ENCODE data around the gene ADCY7. TPM values are rescaled to one million over a fixed set of nuclear protein-coding genes. Genes with fewer than 3 reads are reported as not detected.
"Not testable (repeated sequence)": the region's sequence is repeated elsewhere in the genome, so short reads cannot be mapped to it uniquely, and the experiment has no call there.

Gene ADCY7
- polyA plus RNA-seq, 4 donors: 6.0 to 7.8 (median 6.7) TPM

- no peak for DNase-seq (ENCODE audit: low read depth in 4 of 4, low spot score in 3 of 4)
Measured at GRCh38 chr16:50329446-50330189, 63.3 kb downstream of the ADCY7 start.

- no peak for DNase-seq (ENCODE audit: low read depth in 4 of 4, low spot score in 3 of 4)
Measured at GRCh38 chr16:50331570-50331969, 65.2 kb downstream of the ADCY7 start.

GRCh38 chr16:50332599-50332998 is 66.2 kb downstream of the ADCY7 start:
- DNase-seq (ENCODE audit: low read depth in 4 of 4, low spot score in 3 of 4): no peak

DNA sequence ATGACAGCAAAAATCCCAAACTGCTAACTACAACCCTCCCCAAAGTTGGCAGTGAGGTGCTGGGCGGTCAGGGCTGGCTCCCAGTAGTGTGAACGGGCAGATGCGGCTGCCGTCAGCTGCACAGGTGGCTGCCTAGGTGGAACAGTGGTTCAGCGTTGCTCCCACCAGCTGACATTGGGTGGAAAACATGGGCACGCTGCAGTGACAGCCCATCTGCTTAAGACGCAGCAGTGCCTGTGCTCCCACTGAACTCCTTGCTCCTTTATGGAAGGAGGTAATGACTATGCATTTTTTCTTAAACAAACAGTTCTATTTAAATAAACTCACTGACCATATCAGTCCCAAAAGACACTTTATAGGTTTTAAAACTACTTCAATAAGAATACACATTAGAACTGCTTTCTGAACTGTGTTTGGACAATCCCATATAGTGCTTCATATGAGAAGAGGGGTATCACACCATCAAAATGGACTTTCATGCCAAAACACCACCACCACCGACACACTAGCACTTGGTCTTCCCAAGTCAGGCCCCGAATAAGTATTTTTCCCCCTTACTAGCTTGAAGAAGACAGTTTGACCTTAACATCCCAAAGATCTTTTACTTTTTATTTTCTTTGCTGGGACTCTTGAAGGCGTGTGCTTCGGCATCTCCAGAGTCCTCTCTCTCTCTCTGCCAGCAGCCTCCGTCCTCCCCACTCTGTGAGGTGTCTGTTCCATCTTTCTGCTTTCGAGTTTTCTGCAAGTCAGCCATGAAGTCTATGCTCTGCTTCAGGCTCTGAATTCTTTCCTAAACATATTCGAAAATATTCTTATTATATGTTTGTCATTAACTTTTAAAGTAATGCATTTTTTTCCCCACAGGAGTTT is 68.0 kb downstream of the ADCY7 start:
- no peak for DNase-seq (ENCODE audit: low read depth in 4 of 4, low spot score in 3 of 4)

DNA sequence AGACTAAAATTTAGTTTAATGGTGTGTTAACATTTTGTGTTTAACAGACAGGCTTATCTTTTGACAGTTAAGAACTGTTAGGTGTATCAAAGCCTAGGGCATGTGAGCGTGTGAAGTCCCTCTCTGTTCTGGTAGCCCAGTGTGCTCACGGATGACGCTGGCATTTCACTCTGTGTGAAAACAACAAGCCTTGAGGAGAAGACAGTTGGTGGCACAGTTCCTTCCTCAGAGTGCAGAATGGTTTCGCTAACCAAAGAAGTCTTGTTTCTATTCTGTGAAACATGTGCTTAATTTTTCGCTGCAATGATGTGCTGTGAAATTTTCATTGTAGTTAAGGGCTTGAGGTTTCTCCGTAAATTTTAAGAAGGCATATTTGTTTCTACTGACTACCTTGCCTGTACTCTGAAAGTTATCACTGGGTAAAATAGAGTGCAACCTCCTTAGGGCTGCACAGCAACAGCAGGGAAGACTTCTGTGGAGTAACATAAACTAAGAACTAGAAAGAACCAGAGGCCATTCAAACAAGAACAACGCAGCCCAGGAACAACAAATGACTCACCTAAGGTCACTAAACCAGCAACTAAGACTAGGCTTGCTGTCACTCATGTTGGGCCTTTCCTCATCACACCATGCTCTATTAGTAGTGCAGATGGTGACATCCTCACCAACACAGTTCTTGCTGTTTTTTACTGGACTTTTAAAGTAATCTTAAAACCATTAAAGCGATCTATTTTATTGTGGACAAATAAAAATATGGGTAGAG is 69.0 kb downstream of the ADCY7 start:
- DNase-seq (ENCODE audit: low read depth in 4 of 4, low spot score in 3 of 4): no peak

GRCh38 chr16:50336884-50337283 is 70.5 kb downstream of the ADCY7 start:
- no peak for DNase-seq (ENCODE audit: low read depth in 4 of 4, low spot score in 3 of 4)

GRCh38 chr16:50338371-50339231 is 72.2 kb downstream of the ADCY7 start:
- DNase-seq (ENCODE audit: low read depth in 4 of 4, low spot score in 3 of 4): no peak

- no peak for DNase-seq (ENCODE audit: low read depth in 4 of 4, low spot score in 3 of 4)
Measured at GRCh38 chr16:50340578-50340977, 74.2 kb downstream of the ADCY7 start.

GRCh38 chr16:50343566-50343965 is 77.2 kb downstream of the ADCY7 start:
- DNase-seq (ENCODE audit: low read depth in 4 of 4, low spot score in 3 of 4): not testable (repeated sequence)

DNA sequence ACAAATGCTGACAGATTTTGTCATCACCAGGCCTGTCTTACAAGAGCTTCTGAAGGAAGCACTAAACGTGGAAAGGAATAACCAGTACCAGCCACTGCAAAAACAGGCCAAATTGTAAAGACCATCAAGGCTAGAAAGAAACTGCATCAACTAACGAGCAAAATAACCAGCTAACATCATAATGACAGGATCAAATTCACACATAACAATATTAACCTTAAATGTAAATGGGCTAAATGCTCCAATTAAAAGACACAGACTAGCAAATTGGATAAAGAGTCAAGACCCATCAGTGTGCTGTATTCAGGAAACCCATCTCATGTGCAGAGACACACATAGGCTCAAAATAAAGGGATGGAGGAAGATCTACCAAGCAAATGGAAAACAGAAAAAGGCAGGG is 78.9 kb downstream of the ADCY7 start:
- not testable (repeated sequence) for DNase-seq (ENCODE audit: low read depth in 4 of 4, low spot score in 3 of 4)

DNA sequence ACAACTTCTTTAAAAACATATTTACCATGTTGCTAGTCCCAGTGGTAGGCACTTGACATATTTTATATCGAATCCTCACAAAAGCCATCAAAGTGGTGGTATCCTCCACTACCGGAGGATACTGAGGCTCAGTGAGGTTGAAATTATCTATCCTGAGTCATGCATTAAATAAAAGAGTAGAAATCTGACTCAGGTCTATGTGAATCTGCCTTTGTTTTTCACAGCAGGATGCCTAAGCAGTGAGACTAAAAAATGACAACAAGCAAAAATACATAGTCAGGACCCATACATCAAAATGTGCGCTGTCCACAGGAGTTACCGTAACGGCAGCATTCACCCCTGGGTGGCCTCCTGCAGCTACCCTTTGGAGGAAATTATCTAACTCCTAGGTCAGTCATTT is 84.8 kb downstream of the ADCY7 start:
- no peak for DNase-seq (ENCODE audit: low read depth in 4 of 4, low spot score in 3 of 4)

DNA sequence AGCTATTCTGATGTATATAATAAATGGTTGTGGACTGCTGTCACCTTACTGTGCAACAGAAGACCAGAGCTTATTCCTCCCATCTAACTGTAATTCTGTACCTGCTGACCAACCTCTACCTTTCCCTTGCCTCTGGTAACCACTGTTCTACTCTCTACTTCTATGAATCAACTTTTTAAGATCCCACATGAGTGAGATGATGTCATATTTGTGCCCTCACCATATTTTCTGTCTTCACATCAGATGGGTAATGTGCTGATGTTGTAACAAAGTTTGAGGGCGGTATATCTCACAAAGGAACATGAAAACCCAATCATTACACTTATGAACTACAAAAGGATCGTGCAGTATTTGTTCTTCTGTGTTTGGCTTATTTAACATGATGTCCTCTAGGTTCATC is 85.6 kb downstream of the ADCY7 start:
- DNase-seq (ENCODE audit: low read depth in 4 of 4, low spot score in 3 of 4): no peak

GRCh38 chr16:50354082-50354481 is 87.7 kb downstream of the ADCY7 start:
- DNase-seq (ENCODE audit: low read depth in 4 of 4, low spot score in 3 of 4): no peak

GRCh38 chr16:50354629-50355456 is 88.5 kb downstream of the ADCY7 start:
- no peak for DNase-seq (ENCODE audit: low read depth in 4 of 4, low spot score in 3 of 4)

- DNase-seq (ENCODE audit: low read depth in 4 of 4, low spot score in 3 of 4): no peak
Measured at GRCh38 chr16:50359626-50360025, 93.3 kb downstream of the ADCY7 start.

- no peak for DNase-seq (ENCODE audit: low read depth in 4 of 4, low spot score in 3 of 4)
Measured at GRCh38 chr16:50360033-50360778, 93.9 kb downstream of the ADCY7 start.

DNA sequence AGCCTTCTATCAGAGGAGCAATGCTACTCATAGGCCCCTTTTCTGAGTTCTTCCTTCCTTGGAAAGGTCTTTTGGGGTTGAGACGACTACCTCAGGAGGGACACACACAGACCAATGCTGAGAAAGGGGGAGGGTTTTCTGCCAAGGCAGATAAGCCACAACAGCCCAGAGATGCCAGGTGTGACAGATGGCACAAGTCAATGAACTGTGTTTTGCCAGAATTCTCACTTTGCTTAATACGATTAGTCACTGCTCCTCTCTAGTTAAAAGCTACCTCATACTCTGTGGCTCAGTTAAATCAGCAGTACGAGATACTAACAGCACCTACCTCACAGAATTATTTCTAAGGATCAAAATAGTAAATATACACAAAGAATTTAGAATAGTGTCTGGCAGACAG is 94.4 kb downstream of the ADCY7 start:
- DNase-seq (ENCODE audit: low read depth in 4 of 4, low spot score in 3 of 4): no peak

DNA sequence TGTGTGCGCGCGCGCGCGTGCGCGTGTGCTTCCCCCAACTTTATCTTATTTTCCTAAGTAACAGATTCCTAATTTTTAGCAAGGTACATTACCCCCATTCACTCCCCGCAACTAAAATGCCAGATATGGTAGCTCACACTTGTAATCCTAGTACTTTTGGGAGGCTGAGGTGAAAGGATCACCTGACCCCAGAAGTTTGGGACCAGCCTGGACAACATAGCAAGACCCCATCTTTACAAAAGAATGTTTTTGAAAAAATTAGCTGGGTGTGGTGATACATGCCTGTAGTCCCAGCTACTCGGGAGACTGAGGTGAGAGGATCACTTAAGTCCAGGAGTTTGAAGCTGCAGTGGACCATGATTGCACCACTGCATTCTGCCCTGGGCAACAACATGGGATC is 97.3 kb downstream of the ADCY7 start:
- no peak for DNase-seq (ENCODE audit: low read depth in 4 of 4, low spot score in 3 of 4)
